A673 (cell line): ENCODE measurements around the gene GRAMD2A. TPM values are rescaled to one million over a fixed set of nuclear protein-coding genes. Genes with fewer than 3 reads are reported as not detected.

ENCODE experiments used
- BruUV-seq: library from RNA; stranded (reverse); fragments of 400-500 nt; replicated peaks from 2 replicates; lab custom pipeline; 2021; lab: Mats Ljungman, UMichigan
- CTCF ChIA-PET: fragments of 300-600 bp; sonication (Branson Sonifier 250); formaldehyde crosslinking; loops from one replicate; lab custom pipeline; 2022; ENCODE audit warnings: antibody characterized with exemption; lab: Charles Lee
- POLR2A ChIA-PET: fragments of 300-600 bp; sonication (Branson Sonifier 250); formaldehyde crosslinking; loops from one replicate; lab custom pipeline; 2022; ENCODE audit warnings: antibody characterized with exemption; ENCODE audit not compliant: low non-redundant PET; lab: Charles Lee
- DNase-seq: peaks from one replicate; pipeline ENCODE4 v3.0.0-alpha.2; 2015; ENCODE audit warnings: low spot score
- H3K27ac ChIP-seq: fragments of 200-600 bp; sonication (generic); 2 replicates; pipeline ENCODE4 v1.5.1; 2016; ENCODE audit warnings: mixed run types, low read depth, mild to moderate bottlenecking, mixed read lengths, antibody characterized with exemption, low read length; ENCODE audit not compliant: poor library complexity, severe bottlenecking
- H3K27me3 ChIP-seq: fragments of 200-600 bp; sonication (generic); replicated peaks from 2 replicates; pipeline ENCODE4 v1.6.1; 2017; ENCODE audit warnings: mixed run types, low read depth, mild to moderate bottlenecking, mixed read lengths, antibody characterized with exemption, low read length; ENCODE audit not compliant: insufficient read depth, poor library complexity
- H3K36me3 ChIP-seq: fragments of 200-600 bp; sonication (generic); 2 replicates; pipeline ENCODE4 v1.6.1; 2016; ENCODE audit warnings: mixed run types, mild to moderate bottlenecking, mixed read lengths, antibody characterized with exemption, low read length; ENCODE audit not compliant: insufficient read depth, poor library complexity, severe bottlenecking
- H3K4me1 ChIP-seq: fragments of 200-600 bp; sonication (generic); 2 replicates; pipeline ENCODE4 v1.6.1; 2017; ENCODE audit warnings: mixed run types, mild to moderate bottlenecking, mixed read lengths, antibody characterized with exemption, low read length; ENCODE audit not compliant: insufficient read depth, poor library complexity, severe bottlenecking
- H3K4me3 ChIP-seq: fragments of 200-600 bp; sonication (generic); 2 replicates; pipeline ENCODE4 v1.5.1; 2016; ENCODE audit warnings: low read depth, mixed run types, mild to moderate bottlenecking, mixed read lengths, low read length; ENCODE audit not compliant: poor library complexity, severe bottlenecking
- H3K9me3 ChIP-seq: fragments of 200-600 bp; sonication (generic); 2 replicates; pipeline ENCODE4 v1.6.1; 2016; ENCODE audit warnings: mixed run types, low read depth, mild to moderate bottlenecking, mixed read lengths, antibody characterized with exemption, low read length; ENCODE audit not compliant: poor library complexity, severe bottlenecking
- EZH2 ChIP-seq: fragments of 200-600 bp; sonication (generic); IDR thresholded peaks from 2 replicates; pipeline ENCODE4 v1.6.1; 2017; ENCODE audit warnings: borderline replicate concordance, low read depth, mild to moderate bottlenecking, mixed read lengths, antibody characterized with exemption, low read length; ENCODE audit not compliant: poor library complexity, severe bottlenecking
- intact Hi-C: fragments of 100-400 bp; cut with micrococcal nuclease; formaldehyde crosslinking; loops from one replicate; pipeline ENCODE4 v1.10.0; 2022; ENCODE audit not compliant: unreplicated experiment
- total RNA-seq: library from RNA; stranded (reverse); gene quantifications from 2 replicates; pipeline ENCODE4 v1.2.3, GENCODE V29; 2021
- TF ChIP-seq, protein P1 (sequence below): fragments of 300-800, 200-600 bp; sonication (generic); conservative IDR thresholded peaks from 2 replicates; pipeline ENCODE4 v1.5.1; 2017; ENCODE audit warnings: low read depth, mild to moderate bottlenecking, antibody characterized with exemption, low read length, moderate library complexity, mixed read lengths

Gene GRAMD2A
- total RNA-seq, 1 experiment from 2014 or later, result 0.43 TPM

DNA sequence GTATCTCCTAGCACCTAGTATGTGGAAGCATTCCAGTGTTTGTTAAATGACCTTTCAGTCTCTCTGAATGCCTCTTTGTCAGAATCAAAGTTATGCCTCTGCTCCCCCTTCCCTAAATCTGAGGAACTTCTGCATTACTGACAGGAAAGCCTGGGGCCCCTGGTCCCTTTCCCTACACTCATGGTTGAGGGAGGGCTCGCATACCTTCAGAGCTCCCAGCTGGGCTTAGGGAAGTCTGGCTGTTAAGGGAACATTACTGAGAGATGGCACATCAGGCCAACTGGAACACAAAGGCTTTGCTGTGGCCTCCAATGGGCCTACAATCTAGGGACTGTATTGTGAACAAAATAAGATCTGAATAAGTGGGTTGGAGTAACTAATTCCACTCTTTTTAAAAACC is 23.1 kb upstream of the GRAMD2A start:
- H3K36me3 ChIP-seq, result peaks cover 87% of the 10 kb centered on the region
- peaks cover 26% of the 10 kb centered on the region for H3K4me1 ChIP-seq
- ChIA-PET CTCF (no interaction called here), POLR2A (no interaction called here)
- TF ChIP-seq EZH2, result no peak
- TF ChIP-seq, protein P1, sequence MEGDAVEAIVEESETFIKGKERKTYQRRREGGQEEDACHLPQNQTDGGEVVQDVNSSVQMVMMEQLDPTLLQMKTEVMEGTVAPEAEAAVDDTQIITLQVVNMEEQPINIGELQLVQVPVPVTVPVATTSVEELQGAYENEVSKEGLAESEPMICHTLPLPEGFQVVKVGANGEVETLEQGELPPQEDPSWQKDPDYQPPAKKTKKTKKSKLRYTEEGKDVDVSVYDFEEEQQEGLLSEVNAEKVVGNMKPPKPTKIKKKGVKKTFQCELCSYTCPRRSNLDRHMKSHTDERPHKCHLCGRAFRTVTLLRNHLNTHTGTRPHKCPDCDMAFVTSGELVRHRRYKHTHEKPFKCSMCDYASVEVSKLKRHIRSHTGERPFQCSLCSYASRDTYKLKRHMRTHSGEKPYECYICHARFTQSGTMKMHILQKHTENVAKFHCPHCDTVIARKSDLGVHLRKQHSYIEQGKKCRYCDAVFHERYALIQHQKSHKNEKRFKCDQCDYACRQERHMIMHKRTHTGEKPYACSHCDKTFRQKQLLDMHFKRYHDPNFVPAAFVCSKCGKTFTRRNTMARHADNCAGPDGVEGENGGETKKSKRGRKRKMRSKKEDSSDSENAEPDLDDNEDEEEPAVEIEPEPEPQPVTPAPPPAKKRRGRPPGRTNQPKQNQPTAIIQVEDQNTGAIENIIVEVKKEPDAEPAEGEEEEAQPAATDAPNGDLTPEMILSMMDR, result no peak
- no peak for DNase-seq
- intact Hi-C loops, result no loop called here
- H3K9me3 ChIP-seq, result no peaks in the 10 kb centered on the region
- no peak overlapping the region for H3K4me3 ChIP-seq
- no peaks in the 10 kb centered on the region for H3K27me3 ChIP-seq
- H3K27ac ChIP-seq, result peak overlapping the region; percentile 37
- no TSS peak for BruUV-seq

DNA sequence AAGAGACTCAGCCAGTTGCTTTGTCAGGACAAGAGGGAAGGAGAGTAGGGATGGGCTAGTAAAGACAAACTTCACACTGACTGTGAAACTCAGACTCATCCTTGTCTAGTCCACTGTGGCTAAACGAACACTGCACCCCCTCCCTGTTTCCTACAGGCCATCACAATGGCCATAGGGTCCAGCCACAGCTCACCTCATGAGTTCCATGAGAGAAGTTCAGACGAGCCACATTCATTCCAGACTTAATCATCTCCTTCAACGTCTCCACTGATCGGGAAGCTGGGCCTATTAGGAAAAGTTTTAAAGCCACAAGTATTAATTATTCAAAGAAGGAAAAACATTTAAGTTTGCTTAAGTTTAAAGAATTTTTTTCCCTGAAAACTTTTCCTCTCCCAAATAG is 19.6 kb upstream of the GRAMD2A start:
- Histone ChIP-seq H3K36me3 (peaks cover 94% of the 10 kb centered on the region), H3K4me3 (no peak overlapping the region), H3K27me3 (no peaks in the 10 kb centered on the region), H3K27ac (no peak overlapping the region), H3K4me1 (peaks cover 6% of the 10 kb centered on the region), H3K9me3 (no peaks in the 10 kb centered on the region)
- TF ChIP-seq, protein P1, result no peak
- TF ChIP-seq EZH2, result no peak
- intact Hi-C loops, result no loop called here
- ChIA-PET POLR2A (no interaction called here), CTCF (no interaction called here)
- BruUV-seq, result no TSS peak
- DNase-seq, result no peak

- peaks cover 100% of the 10 kb centered on the region for H3K36me3 ChIP-seq
- POLR2A ChIA-PET, result no interaction called here
- H3K27me3 ChIP-seq, result no peaks in the 10 kb centered on the region
- H3K4me3 ChIP-seq, result no peak overlapping the region
- no peaks in the 10 kb centered on the region for H3K9me3 ChIP-seq
- no peak overlapping the region for H3K27ac ChIP-seq
- BruUV-seq, result TSS peak; percentile 3
- CTCF ChIA-PET, result no interaction called here
- no peak for TF ChIP-seq EZH2
- TF ChIP-seq, protein P1, result no peak
- no peak for DNase-seq
- intact Hi-C loops, result no loop called here
- no peaks in the 10 kb centered on the region for H3K4me1 ChIP-seq
Observed at GRCh38 chr15:72216079-72216478, 18.5 kb upstream of the GRAMD2A start.
